ENCODE data around the gene IQCH. TPM values are rescaled to one million over a fixed set of nuclear protein-coding genes. Genes with fewer than 3 reads are reported as not detected.

Gene IQCH
- total RNA-seq, 1 experiment from 2014 or later: 1.1 TPM

DNA sequence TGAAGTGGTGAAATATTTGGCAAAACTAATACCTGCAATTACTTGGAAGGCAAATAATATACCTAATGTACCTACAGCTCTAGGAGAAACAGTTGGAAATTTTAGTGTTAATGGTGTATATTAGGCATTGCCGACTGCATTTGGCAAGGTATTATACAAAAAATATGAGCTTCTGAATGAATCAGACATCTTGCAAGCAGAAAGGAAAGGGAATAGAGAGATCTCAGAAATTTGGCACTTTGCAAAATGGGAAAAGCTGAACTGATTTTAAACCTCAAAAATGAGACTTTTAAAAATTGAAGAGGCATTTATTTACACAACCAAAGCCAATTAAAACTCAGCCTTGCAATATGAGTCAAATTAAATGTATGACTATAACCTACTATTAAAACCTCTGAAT lies 226.2 kb downstream of the IQCH start:
- Histone ChIP-seq H3K18ac (ENCODE audit: insufficient read length, low read depth, low read length) (no peak overlapping the region), H3K4ac (ENCODE audit: low read depth, low read length) (no peak overlapping the region), H3K4me2 (ENCODE audit: insufficient read depth, insufficient read length, low read length) (no peak overlapping the region), H3T11ph (ENCODE audit: low read length) (no peak overlapping the region), H3K9me3 (ENCODE audit: control insufficient read depth, low read depth, low read length) (no peaks in the 10 kb centered on the region), H3K27ac (ENCODE audit: insufficient read length, low read depth, low read length) (no peak overlapping the region), H2BK120ac (ENCODE audit: low read depth, low read length, poor library complexity, severe bottlenecking) (no peak overlapping the region), H3K27me3 (ENCODE audit: insufficient read depth, low read length) (no peaks in the 10 kb centered on the region), H3K56ac (ENCODE audit: insufficient read length, low read depth, low read length) (no peak overlapping the region), H4K91ac (ENCODE audit: insufficient read length, low read depth, low read length) (no peak overlapping the region), H2BK5ac (ENCODE audit: insufficient read length, low read length) (no peak overlapping the region), H3K79me2 (ENCODE audit: insufficient read depth, low read length) (no peaks in the 10 kb centered on the region), H2AK5ac (ENCODE audit: insufficient read length, low read length) (no peak overlapping the region), H3K23me2 (ENCODE audit: insufficient read length, low read depth, low read length, poor library complexity, severe bottlenecking) (no peaks in the 10 kb centered on the region), H2BK20ac (ENCODE audit: low read depth, low read length, poor library complexity, severe bottlenecking) (no peak overlapping the region), H2AFZ (ENCODE audit: low read length) (no peak overlapping the region), H3K14ac (ENCODE audit: insufficient read depth, low read length) (no peak overlapping the region), H2BK12ac (ENCODE audit: insufficient read length, low read depth, low read length) (no peak overlapping the region), H4K20me1 (ENCODE audit: control insufficient read depth, insufficient read depth, insufficient read length) (no peaks in the 10 kb centered on the region), H3K4me1 (ENCODE audit: insufficient read depth, low read length) (peaks cover 5% of the 10 kb centered on the region; the same call in 1 of the 2 replicates), H4K5ac (ENCODE audit: insufficient read length, low read depth, low read length) (no peak overlapping the region), H3K79me1 (ENCODE audit: insufficient read depth, low read depth, low read length, poor library complexity, severe bottlenecking) (no peaks in the 10 kb centered on the region), H3K23ac (ENCODE audit: insufficient read length, low read depth, low read length) (no peak overlapping the region), H2BK15ac (ENCODE audit: low read depth, low read length) (no peak overlapping the region), H3K9ac (ENCODE audit: extremely low read depth, insufficient read length, low read length) (no peak overlapping the region), H4K8ac (replicated peaks; ENCODE audit: insufficient read length, low read depth, low read length) (no peak overlapping the region)
- H3K9me3 Mint-ChIP-seq: peaks cover 0 to 5% of the 10 kb centered on the region in 2 experiments; a peak in 1 of 5 replicates
- no peaks in the 10 kb centered on the region for H3K36me3 Mint-ChIP-seq (ENCODE audit: insufficient read depth in 1 of 3, low read depth in 3 of 3)
- no peak overlapping the region for H3K27ac Mint-ChIP-seq
- H3K4me3 Mint-ChIP-seq: no peak overlapping the region
- TF ChIP-seq, protein P1, sequence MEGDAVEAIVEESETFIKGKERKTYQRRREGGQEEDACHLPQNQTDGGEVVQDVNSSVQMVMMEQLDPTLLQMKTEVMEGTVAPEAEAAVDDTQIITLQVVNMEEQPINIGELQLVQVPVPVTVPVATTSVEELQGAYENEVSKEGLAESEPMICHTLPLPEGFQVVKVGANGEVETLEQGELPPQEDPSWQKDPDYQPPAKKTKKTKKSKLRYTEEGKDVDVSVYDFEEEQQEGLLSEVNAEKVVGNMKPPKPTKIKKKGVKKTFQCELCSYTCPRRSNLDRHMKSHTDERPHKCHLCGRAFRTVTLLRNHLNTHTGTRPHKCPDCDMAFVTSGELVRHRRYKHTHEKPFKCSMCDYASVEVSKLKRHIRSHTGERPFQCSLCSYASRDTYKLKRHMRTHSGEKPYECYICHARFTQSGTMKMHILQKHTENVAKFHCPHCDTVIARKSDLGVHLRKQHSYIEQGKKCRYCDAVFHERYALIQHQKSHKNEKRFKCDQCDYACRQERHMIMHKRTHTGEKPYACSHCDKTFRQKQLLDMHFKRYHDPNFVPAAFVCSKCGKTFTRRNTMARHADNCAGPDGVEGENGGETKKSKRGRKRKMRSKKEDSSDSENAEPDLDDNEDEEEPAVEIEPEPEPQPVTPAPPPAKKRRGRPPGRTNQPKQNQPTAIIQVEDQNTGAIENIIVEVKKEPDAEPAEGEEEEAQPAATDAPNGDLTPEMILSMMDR (conservative IDR thresholded peaks at IDR 0.05): no peak
- no peak for DNase-seq
- WGBS (ENCODE audit: extremely low coverage, insufficient read length, low lambda C conversion rate): no CpG with 5 or more reads among the region's 1 CpG
- peaks cover 3% of the 10 kb centered on the region for H3K27me3 Mint-ChIP-seq (ENCODE audit: low read depth)
- H3K4me1 Mint-ChIP-seq: peaks cover 0 to 3% of the 10 kb centered on the region in 2 experiments; a peak in 1 of 4 replicates

Measured in H9 (cell line).